ENCODE results near the gene KAT8. TPM values are rescaled to one million over a fixed set of nuclear protein-coding genes. Genes with fewer than 3 reads are reported as not detected.

KAT8 gene
- total and polyA plus RNA-seq, 10 of the 15 experiments (the other 5 are each of a cell fraction or from before 2014, with no cell fraction given) = 5.5 to 55.8 (median 39.6) TPM

DNA sequence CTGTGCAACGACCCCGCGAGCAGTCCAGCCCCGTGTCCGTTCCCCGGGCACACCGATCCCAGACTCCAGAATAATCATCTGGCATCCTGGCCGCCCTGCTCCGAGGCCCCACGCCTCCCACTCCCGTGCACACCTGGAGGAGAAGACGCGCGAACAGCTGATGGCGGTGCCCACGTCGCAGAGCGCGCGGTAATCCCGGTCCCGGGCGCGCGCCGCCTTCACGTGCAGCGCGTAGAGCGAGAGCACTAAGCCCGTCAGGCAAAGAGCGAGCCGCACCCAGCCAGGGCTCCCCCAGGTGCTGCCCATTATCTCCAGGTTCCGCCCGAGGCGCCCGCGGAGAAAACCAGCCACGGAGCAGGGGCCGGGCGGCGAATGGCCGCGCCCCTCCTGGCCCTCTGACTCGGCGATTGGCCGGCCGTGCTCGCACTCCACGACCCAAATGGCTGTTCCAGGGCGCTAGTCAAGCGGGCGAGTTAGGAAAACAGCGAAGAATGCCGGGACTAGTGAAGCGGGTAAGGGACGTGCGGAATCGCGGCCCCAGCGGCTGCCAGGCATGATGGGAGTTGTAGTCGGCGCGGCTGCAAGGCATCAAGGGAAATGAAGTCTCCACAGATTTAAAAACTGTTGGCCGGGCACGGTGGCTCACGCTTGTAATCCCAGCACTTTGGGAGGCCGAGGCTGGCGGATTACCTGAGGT lies 22.9 kb upstream of the KAT8 start, which contains the start of gene VKORC1 (continued):
- peak; percentile 18; the same call in 1 of the 2 replicates for TF ChIP-seq RB1 (IDR thresholded peaks at IDR 0.05; ENCODE audit: borderline replicate concordance)
- TF ChIP-seq SIX5 (IDR thresholded peaks at IDR 0.05; ENCODE audit: low read depth, low read length, severe bottlenecking) = peak; percentile 86
- TF ChIP-seq MYB (IDR thresholded peaks at IDR 0.05; ENCODE audit: borderline replicate concordance, low read depth, low read length) = no peak
- peak; percentile 51; the same call in 1 of the 2 replicates for TF ChIP-seq CHD2 (IDR thresholded peaks at IDR 0.05; ENCODE audit: borderline replicate concordance, low read depth, low read length)
- 0 out of 2 replicates have a peak, but pooled peaks have one; percentile 33 for TF ChIP-seq NR2F1 (conservative IDR thresholded peaks at IDR 0.05)

DNA sequence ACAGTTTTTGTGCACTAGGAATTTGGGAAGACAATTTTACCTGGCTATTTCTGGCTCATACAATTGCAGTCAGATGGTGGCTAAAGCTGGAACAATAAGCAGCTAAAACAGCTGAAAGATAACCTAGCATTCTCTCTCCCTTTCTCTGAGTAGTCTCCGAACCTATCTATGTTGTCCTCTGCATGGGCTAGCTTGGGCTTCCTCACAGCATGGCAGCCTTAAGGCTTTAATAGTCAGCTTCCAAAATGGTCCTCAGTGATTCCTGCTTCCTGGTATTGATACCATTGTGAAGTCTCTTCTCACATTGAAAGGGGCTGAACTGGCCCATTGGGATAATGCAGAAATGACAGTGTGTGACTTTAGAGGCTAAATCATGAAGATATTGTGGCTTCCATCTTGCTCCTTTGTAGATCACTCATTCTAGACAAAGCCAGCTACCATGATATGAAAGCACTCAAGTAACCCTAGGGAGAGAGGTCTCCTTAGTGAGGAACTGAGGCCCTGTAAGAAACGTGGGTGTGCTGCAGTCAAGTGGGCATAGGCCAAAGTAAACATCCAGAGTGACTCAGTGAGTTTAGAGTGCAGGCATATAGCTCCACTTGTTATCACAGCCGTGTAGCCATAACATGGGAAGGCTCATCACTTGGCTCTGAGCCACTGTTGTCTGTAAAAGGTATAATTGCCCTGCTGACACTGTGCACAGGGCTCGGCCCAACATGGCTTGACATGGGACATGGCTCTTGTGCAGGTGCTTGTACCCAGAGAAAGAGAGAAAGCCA lies 17.4 kb upstream of the KAT8 start:
- ChIA-PET CTCF (interaction anchor here (0.5 to 3.0 kb wide), 6 partner anchors 42 to 257 kb away, joined by 3 to 14 read pairs (median 6); partner anchors contain the start of gene HSD3B7), SMC1A (ENCODE audit: uncharacterized antibody, unreplicated experiment) (no interaction called here), RAD21 (ENCODE audit: unreplicated experiment) (interaction anchor here (0.6 to 1.2 kb wide), 3 partner anchors 42 to 367 kb away, joined by 3 to 5 read pairs (median 3); no protein-coding TSS in a partner anchor), POLR2A (interaction anchor here (1.0 to 2.0 kb wide), 2 partner anchors 8 to 17 kb away, joined by 6 to 8 read pairs; partner anchors contain the start of gene KAT8)
- no peak overlapping the region for H2AFZ ChIP-seq (ENCODE audit: control insufficient read depth, low read depth, low read length)
- H3K27me3 ChIP-seq (replicated peaks in 1 of 2; ENCODE audit: control insufficient read depth in 2 of 2, insufficient read depth in 2 of 2, low read length in 1 of 2) = no peaks in the 10 kb centered on the region
- ATAC-seq (no peak), FAIRE-seq (no peak), DNase-seq (ENCODE audit: low read depth, low spot score) (no peak)
- H4K20me1 ChIP-seq (ENCODE audit: control insufficient read depth, insufficient read depth) = no peaks in the 10 kb centered on the region
- 41% methylated on average over 4 of the region's 4 CpGs for whole genome bisulfite sequencing (ENCODE audit: insufficient coverage, insufficient replicate concordance, low lambda C conversion rate, missing lambda C conversion rate)
- no peaks in the 10 kb centered on the region for H3K9me3 ChIP-seq (replicated peaks; ENCODE audit: control insufficient read depth, insufficient read depth, low read length)
- no TSS peak for BruUV-seq (replicated peaks)
- intact Hi-C loops (cut with micrococcal nuclease; ENCODE audit: unreplicated experiment) = loop anchor here (10.0 kb wide), 1 partner anchor 145 kb away; the partner anchor contains the start of gene SETD1A
- H3K79me2 ChIP-seq (ENCODE audit: control insufficient read depth, insufficient read depth, low read length) = no peaks in the 10 kb centered on the region; the same call in 1 of the 2 replicates
- H3K4me2 ChIP-seq (ENCODE audit: control insufficient read depth, insufficient read depth) = no peak overlapping the region
- H3K4me3 ChIP-seq = no peak overlapping the region
- H3K27ac ChIP-seq (ENCODE audit: control insufficient read depth, insufficient read depth) = no peak overlapping the region
- no peak overlapping the region for H3K9ac ChIP-seq (ENCODE audit: control insufficient read depth, insufficient read depth, low read length)
- H3K36me3 ChIP-seq (ENCODE audit: control insufficient read depth in 2 of 2, insufficient read depth in 2 of 2, low read length in 1 of 2) = no peaks in the 10 kb centered on the region
- peaks cover 8% of the 10 kb centered on the region for H3K4me1 ChIP-seq (ENCODE audit: control insufficient read depth, insufficient read depth, low read length)
- TF ChIP-seq, protein P1, sequence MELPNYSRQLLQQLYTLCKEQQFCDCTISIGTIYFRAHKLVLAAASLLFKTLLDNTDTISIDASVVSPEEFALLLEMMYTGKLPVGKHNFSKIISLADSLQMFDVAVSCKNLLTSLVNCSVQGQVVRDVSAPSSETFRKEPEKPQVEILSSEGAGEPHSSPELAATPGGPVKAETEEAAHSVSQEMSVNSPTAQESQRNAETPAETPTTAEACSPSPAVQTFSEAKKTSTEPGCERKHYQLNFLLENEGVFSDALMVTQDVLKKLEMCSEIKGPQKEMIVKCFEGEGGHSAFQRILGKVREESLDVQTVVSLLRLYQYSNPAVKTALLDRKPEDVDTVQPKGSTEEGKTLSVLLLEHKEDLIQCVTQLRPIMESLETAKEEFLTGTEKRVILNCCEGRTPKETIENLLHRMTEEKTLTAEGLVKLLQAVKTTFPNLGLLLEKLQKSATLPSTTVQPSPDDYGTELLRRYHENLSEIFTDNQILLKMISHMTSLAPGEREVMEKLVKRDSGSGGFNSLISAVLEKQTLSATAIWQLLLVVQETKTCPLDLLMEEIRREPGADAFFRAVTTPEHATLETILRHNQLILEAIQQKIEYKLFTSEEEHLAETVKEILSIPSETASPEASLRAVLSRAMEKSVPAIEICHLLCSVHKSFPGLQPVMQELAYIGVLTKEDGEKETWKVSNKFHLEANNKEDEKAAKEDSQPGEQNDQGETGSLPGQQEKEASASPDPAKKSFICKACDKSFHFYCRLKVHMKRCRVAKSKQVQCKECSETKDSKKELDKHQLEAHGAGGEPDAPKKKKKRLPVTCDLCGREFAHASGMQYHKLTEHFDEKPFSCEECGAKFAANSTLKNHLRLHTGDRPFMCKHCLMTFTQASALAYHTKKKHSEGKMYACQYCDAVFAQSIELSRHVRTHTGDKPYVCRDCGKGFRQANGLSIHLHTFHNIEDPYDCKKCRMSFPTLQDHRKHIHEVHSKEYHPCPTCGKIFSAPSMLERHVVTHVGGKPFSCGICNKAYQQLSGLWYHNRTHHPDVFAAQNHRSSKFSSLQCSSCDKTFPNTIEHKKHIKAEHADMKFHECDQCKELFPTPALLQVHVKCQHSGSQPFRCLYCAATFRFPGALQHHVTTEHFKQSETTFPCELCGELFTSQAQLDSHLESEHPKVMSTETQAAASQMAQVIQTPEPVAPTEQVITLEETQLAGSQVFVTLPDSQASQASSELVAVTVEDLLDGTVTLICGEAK (IDR thresholded peaks at IDR 0.05; ENCODE audit: borderline replicate concordance) = no peak
- 0 out of 2 replicates have a peak, but pooled peaks have one; percentile 19 for TF ChIP-seq YY1 (IDR thresholded peaks at IDR 0.05; ENCODE audit: low read depth, low read length)
- in situ Hi-C loops (cut with MboI) = loop anchor here (5.0 kb wide), 1 partner anchor 113 kb away; the partner anchor contains the start of gene HSD3B7

Data from GM12878 (cell line).